Caki2 (cell line): Measurements from ENCODE around the gene NGEF. TPM values are rescaled to one million over a fixed set of nuclear protein-coding genes. Genes with fewer than 3 reads are reported as not detected.

Source experiments
- DNase-seq: peaks from one replicate; pipeline ENCODE4 v3.0.0-alpha.2; 2015; ENCODE audit warnings: low read depth
- in situ Hi-C: cut with HindIII; loops from 2 replicates; pipeline ENCODE4 v1.10.0; 2016; ENCODE audit warnings: low sequenced_read_pairs, low pct_unique_long_range_greater_than_20kb, mixed read lengths
- total RNA-seq: library from RNA; depleted of rRNA; stranded (reverse); fragments of >200 nt; shearing (Covaris generic); gene quantifications from 2 replicates; pipeline ENCODE4 v1.2.3, GENCODE V29; 2014; ENCODE audit warnings: low replicate concordance

NGEF gene
- total RNA-seq, 1 experiment from 2014 or later: 72.6 TPM

DNA sequence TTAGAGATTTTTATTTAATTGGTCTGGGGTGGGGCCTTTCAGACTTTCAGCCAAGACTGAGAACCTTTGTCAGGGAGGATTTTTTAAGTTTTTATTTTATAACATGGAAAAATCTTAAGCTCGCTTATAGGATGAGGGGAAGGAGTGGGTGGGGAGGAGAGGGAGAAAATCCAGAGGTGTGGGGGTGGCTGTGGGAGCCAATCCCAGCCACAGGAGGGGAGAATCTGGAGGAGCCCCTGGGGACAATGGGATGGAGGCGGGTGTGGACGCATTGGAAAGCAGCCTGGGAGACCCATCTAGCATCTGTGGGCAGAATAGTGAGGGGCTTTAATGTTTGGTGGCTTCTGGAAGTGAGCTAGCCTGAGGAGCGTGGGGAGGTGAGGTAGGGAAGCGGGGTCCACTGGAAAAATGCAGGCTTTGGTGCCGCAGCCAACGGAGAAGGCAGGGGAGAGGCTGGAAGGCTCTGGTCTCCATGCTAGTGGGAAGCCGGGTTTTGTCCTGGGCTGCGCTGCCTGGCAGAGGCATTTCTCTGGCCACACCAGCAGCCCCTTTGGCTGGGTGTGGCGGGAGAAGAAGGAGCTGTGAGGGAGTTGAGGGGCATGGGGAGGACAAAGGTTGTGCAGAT is 35.6 kb upstream of the NGEF start:
- in situ Hi-C loops: no loop called here
- no peak for DNase-seq

DNA sequence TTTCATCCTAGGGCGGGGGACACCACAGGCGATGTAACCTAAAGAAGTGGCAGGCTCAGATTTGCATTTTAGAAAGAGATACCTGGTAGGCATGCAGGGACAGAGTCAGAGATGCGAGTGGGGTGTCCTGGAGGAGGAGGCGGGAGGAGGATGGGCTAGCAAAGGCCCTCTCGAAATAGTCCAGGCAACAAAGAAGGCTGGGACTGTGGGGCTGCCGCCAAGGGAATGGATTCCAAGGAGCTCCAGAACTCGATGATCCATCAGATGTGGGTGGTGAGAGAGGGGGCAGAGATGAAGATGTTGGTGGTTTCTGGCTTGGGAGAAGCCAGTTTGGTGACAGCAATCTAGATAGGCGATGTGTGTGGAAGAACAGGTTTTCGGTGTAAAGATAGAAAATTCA is 34.6 kb upstream of the NGEF start:
- in situ Hi-C loops: no loop called here
- no peak for DNase-seq

DNA sequence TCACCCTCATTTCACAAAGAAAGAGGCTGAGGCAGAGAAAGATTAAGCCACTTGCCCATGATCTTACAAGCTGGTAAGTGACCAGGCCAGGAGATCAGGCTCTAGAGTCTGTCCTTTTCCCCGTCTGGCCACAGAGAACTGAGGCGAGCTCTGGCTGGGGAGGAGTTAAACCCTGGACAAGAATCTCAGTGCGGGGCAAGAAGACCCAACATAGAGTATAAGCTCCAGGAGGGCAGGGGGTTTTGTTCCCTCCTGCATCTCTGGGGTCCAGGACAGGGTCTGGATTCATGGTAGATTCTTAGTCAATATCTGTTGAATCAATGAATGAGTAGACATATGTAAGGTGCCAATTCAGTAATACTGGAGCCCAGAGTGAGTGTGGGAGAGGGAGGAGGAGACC is 34.1 kb upstream of the NGEF start:
- no peak for DNase-seq
- in situ Hi-C loops: no loop called here

DNA sequence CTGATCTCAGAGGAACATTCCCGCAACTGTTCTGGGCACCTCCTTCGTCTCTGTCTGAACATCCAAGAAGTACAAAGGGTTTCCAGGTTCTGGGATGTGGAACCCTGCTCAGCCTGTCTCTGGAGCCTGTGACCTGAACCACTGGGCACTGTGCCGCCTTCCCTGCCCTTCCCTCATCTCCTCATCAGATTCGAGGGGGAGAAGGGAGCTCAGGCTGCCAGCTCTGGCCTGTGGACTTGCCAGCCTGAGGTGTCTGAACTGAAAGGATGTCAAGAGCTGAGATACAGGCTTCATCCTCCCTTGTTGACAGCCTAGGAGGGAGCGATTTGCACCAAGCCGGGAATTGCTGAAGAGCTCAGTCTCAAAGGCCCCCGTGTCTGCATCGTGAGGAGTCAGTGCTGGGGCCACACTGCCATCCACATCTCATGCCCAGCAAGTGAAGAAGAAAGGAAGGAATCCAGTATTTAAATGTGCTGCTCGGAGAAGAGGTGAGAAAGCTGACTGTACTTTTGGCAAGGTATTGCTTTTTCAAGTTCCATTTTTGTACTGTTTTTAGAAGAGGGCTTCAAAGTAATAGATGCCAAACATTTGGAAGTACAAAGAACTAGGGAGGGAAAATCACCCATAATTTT is 32.0 kb upstream of the NGEF start:
- DNase-seq: no peak
- in situ Hi-C loops: no loop called here

DNA sequence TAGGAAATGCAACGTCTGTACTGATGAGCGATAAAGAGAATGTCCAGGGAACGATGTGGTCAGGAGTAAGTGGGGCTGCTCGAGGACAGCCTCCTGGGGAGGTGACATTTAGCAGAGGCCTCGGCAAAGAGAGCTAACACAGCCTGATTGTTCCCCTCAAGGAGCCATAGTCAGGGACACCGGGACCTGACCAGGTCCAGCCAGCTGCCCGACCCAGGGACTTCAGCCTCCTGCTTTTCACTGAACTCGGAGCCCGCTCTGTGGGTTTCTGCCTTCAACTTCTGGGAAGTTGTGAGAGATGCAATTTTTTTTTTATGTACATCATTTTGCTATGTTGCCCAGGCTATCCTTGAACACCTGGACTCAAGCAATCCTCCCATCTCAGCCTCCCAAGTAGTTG is 29.5 kb upstream of the NGEF start:
- DNase-seq: no peak
- in situ Hi-C loops: no loop called here

DNA sequence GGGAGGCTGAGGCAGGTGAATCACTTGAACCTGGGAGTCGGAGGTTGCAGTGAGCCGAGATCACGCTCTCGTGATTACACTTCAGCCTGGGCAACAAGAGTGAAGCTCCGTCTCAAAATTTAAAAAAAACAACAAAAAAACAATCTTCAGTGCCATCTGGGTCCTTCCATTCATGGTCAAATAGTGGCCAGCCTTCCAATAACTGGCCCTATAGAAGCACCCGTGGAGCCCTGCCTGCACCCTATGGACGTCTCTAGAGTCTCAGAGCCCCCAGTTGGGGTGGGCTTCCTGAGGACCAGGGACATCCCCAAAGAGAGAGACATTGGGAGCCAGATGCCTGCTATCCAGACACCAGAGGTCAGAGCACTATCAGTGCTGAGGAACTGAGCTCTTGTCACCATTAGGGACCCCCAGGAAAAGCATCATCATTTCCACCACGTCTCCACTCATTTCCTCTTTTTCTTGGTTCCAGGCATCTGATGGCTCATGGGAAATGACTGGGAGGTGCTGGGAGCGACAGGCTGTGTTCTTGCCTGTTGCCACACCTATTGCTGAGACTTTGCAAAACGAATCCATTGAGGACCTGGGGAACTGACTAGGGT is 28.8 kb upstream of the NGEF start:
- no peak for DNase-seq
- in situ Hi-C loops: no loop called here

DNA sequence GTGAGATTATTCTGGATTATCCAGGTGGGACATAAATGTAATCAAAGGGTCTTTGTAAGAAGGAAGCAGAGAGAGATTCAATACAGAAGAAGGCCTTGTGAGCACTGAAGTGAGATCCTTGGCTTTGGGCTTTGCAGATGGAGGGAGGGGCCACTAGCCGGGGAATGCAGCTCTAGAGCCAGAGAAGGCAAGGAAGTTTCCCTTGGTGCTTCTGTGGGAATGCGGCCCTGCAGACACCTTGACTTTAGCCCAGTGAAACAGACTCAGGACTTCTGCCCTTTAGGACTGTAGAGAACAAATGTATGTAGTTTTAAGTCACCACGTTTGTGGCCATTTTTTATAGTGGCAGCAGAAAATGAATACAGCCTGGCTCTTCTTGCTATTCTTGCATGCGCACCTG is 27.5 kb upstream of the NGEF start:
- in situ Hi-C loops: no loop called here
- no peak for DNase-seq

DNA sequence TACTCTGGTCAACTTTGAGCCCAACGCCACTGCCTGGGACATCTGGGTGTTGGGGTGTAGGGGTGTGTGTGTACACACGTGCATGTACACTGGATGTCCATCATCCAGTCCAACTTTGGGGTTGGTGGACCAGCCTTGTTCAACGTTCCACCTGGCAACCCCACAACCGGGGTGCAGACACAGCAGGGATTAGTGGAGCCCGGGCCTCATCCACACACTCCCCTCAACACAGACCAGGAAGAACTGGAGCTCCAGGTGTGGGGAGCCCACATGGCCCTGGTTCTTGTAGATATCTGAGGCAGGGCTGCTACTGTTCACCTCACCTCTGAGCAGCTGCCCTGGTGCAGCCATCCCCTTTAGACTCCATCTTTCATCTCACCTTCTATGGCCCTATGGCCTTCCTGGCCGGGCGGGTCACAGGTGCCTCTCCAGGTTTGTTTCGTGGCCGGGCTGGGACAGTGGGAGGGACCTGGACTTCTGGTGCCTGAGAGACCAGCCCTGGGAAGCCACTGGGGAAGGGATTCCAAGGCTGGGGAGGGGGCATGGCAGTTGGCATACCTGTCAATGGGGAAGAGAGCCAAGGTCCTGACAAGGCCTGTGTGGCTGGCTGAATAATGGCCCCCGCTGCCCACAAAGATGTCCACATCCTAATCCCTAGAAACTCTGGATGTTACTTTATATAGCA is 26.9 kb upstream of the NGEF start:
- in situ Hi-C loops: no loop called here
- DNase-seq: no peak

DNA sequence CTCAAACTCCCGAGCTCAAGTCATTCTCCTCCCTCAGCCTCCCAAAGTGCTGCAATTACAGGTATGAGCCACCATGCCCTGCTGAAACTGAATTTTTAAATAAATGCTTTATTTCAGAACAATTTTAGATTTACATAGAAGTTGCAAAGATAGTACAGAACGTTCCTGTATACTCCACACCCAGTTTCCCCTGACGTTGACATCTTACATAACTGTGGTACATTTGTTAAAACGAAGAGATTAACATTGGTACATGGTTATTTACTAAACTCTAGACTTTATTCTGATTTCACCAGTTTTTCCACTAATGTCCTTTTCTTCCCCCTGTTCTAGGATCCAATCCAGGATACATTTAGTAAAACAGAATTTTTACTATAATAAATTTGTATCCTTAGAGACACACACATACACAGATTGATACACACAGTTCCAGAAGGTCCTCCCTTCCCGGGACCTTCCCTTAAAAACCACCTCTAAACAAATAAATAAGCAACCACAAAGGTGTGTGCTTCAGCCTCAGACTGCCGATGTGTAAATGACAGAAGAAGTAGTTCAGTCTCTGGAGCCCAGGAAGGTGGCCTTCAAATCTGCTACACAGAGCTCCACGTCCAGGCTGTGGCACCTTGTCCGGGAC is 26.3 kb upstream of the NGEF start:
- in situ Hi-C loops: no loop called here
- no peak for DNase-seq

DNA sequence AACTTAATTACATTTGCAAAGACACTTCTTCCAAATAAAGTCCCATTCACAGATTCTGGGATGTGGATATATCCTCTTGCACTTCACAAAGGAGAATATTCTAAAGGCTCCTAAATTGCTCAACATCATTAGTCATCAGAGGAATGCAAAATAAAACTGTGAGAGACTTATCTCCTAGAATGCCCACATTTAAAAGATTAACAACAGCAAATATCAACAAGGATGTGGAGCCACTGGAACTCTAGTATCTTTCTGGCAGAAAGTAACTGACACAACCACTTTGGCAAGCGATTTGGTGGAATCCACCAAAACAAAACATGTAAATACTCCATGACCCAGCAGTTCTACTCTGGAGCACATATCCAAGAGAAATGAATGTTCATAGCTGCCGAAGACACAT is 24.0 kb upstream of the NGEF start:
- in situ Hi-C loops: no loop called here
- no peak for DNase-seq

DNA sequence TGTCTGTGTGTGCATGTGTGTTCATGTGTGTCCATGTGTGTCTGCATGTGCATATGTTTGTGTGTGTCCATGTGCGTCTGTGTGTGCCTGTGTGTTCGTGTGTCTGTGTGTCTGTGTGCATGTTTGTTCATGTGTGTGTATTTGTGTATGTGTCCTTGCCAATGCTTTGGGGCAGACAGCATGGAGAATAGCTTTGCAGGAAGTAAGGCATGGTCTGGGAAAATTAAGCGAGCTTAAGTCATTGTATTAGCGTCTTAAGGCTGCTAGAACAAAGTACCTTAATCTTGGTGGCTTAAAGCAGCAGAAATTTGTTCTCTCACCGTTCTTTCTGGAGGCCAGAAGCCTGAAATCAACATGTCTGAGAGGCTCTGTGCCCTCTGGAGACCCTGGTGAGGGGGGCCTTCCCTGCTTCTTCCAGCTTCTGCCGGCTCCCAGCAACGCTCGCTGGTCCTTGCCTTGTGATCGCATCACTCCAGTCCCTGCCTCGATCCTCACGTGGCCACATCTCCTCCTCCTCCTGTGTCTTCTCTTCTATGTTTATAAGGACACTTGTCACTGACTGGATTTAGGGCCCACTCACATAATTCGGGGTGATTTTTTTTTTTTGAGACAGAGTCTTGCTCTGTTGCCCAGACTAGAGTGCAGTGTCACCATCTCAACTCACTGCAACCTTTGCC is 23.2 kb upstream of the NGEF start:
- no peak for DNase-seq
- in situ Hi-C loops: no loop called here

DNA sequence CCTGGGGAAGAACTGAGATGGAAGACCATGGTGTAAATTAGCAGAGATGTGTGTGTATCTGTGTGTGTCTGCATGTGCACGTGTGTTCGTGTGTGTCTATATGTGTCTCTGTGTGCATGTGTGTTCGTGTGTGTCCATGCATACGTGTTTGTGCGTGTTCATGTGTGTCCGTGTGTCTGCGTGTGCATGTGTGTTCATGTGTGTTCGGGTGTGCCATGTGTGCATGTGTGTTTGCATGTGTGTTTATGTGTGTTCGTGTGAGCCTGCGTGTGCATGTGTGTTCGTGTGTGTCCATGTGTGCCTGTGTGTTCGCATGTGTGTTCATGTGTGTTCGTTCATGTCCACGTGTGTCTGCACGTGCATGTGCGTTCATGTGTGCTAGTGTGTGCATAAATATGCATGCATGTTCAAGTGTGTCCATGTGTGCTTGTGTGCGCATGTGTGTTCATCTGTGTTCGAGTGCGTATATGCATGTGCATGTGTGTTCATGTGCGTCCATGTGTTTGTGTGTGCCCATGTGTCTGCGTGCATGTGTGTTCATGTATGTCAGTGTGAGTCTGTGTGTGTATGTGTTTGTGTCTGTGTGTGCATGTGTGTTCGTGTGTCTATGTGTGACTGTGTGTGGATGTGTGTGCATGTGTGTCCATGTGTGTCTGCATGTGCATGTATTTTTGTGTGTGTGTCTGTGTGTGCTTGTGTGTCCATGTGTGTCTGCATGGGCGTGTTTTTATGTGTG is 22.5 kb upstream of the NGEF start:
- in situ Hi-C loops: no loop called here
- DNase-seq: no peak

DNA sequence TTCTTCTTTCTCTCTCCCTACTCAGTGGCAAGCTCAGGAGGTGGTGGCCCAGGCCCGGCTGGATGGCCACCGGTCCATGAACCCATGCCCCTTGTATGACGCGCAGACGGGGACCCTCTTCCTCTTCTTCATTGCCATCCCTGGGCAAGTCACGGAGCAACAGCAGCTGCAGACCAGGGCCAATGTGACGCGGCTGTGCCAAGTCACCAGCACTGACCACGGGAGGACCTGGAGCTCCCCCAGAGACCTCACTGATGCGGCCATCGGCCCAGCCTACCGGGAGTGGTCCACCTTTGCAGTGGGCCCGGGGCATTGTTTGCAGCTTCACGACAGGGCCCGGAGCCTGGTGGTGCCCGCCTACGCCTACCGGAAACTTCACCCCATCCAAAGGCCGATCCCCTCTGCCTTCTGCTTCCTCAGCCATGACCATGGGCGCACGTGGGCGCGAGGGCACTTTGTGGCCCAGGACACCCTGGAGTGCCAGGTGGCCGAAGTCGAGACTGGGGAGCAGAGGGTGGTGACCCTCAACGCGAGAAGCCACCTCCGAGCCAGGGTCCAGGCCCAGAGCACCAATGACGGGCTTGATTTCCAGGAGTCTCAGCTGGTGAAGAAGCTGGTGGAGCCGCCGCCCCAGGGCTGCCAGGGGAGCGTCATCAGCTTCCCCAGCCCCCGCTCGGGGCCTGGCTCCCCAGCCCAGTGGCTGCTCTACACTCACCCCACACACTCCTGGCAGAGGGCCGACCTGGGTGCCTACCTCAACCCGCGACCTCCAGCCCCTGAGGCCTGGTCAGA is 21.2 kb upstream of the NGEF start:
- in situ Hi-C loops: no loop called here
- no peak for DNase-seq

DNA sequence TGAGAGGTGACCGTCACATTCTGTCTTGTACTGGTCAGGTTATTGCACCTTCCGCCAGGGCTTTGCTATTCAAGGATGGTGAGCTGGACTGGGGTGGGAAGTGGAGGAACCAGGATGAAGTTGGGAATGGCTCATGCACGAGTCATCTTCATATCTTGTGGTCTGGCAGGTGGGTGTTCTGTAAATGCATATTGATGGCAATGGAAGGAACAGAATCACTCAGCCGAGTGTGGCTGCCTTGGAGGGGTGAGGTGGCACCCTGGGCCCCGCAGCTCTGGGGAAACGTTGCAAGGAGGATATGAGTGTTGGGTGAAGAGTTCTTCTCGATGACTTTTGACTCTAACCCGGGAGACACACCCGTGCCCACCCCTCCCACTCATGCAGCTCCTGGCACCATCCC is 20.6 kb upstream of the NGEF start:
- no peak for DNase-seq
- in situ Hi-C loops: no loop called here

DNA sequence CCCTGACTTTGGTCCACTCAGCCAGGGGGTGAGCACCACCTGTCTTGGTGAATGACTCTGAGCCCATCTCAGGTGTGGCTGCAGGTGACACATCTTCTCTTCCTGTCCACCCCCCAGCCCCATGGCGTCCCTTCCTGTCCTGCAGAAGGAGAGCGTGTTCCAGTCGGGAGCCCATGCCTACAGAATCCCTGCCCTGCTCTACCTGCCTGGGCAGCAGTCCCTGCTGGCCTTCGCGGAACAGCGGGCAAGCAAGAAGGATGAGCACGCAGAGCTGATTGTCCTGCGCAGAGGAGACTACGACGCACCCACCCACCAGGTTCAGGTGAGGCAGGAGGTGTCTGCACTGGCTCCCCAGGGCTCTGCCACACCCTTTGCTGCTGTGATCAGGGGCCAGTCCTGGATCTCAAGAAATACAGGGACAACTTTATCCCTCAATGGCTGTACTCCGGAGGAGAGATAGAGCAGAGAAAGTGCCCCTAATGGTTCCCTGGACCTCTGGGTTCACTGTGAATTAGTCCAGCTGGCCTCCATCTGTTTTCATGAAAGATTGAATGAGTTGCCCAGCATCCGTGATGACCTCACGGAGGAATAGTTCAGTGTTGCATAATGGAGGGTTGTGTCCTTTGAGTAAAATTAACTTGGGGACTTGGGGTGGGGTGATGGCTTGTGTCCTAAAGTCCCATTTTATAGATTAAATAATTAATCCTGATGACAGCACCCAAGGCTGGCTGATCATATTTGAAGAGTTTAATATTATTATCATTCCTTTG is 19.7 kb upstream of the NGEF start, which contains the start of gene NEU2:
Gene NEU2 (plus strand): TSS at position 122 of the 770 bp plus-strand sequence. CDS start 0 bp downstream, at position 122.
- DNase-seq: no peak
- in situ Hi-C loops: no loop called here
